Measurements from ENCODE around the gene NBPF4. TPM values are rescaled to one million over a fixed set of nuclear protein-coding genes. Genes with fewer than 3 reads are reported as not detected.
"Not testable (repeated sequence)": the region's sequence is repeated elsewhere in the genome, so short reads cannot be mapped to it uniquely, and the experiment has no call there.

NBPF4 gene
- total RNA-seq, 2 experiments from 2014 or later, result 0.10 TPM; not detected in 1

DNA sequence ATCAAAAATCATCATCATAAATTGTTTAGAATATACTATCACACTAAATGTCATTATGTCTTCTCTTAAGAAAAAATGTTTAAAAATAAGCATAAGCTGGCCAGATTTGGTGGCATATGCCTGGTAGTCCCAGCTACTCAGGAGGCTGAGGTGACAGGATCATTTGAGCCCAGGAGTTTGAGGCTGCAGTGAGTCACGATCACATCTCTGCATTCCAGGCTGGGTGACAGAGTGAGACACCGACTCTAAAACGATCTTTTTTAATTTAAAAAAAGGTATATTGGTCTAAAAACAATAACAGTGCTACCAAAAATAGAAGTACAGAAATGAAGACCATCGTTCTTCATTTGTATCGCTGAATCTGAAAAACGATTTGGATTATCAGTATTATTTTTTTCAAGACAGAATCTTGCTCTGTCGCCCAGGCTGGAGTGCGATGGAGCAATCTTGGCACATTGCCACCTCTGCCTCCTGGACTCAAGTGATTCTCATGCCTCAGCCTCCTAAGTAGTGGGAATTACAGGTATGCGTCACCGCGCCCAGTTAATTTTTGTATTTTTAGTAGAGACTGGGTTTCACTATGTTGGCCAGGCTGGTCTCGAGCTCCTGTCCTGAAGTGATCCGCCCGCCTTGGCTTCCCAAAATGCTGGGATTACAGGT lies 26.2 kb downstream of the NBPF4 start:
- H3K27ac Mint-ChIP-seq, H3K4me1 Mint-ChIP-seq, H3K4me3 Mint-ChIP-seq, H3K36me3 Mint-ChIP-seq, DNase-seq, H3K9me3 Mint-ChIP-seq: not testable (repeated sequence)
- peaks cover 11% of the 10 kb centered on the region for H3K27me3 Mint-ChIP-seq

DNA sequence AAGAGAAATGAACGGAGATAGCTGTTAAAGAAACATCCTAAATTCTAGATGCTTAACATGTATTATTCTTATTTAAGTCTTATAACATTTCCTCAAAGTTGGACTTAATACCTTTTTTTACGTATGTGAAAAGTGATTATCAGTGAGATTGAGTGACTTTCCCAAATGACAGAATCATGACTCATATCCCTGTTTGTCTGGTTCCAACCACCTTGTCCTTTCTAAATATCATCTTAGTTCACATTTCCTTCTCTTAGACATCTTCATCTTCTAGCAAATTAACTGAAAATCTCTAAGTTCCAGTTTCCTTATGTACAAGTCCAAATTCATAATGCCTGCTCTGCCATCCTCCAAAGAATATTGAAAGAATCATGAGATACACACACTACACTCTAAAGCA lies 26.9 kb downstream of the NBPF4 start:
- H3K27ac Mint-ChIP-seq, H3K36me3 Mint-ChIP-seq, H3K4me3 Mint-ChIP-seq, H3K4me1 Mint-ChIP-seq, DNase-seq, H3K9me3 Mint-ChIP-seq: not testable (repeated sequence)
- peaks cover 17% of the 10 kb centered on the region for H3K27me3 Mint-ChIP-seq

DNA sequence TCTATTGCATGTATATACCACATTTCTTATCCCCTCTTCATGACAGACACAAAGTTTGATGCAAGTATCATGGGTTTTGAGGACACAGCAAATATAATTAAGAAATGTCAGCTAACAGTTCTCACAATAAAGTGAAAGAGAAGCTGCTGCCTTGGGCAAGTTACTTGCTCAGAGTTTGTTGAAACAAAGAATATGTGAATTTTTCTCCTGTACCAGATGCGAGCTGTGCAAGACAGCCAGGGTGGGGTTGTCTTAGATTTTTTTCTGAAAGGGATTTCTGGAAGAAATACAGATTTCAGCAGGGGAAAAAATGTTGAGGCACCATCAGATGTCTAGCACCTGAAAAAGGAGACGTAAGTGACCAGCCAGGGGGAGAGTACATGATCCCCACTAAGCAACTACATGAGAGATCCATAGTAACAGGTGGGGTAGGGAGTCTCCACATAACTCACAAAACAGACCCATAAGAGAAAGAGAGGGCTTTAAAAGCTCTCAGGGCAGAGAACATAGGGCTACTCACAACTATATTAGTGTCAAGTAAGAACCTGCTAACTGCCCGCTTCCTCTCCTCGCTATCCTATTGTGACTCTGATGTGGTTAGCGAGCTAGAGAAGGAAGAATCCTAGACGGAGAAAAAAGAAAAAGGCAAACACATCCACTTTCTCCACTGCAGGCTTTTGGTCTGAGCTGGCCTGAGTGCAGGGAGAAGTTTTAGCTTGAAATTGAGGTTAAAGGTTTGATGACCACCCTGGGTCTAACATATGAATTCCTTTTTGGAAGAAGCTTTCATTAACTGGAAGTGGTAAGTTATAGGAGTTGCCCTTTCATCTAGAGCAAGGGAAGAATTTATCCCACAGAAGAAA lies 27.6 kb downstream of the NBPF4 start:
- not testable (repeated sequence) for H3K27ac Mint-ChIP-seq, H3K4me1 Mint-ChIP-seq

DNA sequence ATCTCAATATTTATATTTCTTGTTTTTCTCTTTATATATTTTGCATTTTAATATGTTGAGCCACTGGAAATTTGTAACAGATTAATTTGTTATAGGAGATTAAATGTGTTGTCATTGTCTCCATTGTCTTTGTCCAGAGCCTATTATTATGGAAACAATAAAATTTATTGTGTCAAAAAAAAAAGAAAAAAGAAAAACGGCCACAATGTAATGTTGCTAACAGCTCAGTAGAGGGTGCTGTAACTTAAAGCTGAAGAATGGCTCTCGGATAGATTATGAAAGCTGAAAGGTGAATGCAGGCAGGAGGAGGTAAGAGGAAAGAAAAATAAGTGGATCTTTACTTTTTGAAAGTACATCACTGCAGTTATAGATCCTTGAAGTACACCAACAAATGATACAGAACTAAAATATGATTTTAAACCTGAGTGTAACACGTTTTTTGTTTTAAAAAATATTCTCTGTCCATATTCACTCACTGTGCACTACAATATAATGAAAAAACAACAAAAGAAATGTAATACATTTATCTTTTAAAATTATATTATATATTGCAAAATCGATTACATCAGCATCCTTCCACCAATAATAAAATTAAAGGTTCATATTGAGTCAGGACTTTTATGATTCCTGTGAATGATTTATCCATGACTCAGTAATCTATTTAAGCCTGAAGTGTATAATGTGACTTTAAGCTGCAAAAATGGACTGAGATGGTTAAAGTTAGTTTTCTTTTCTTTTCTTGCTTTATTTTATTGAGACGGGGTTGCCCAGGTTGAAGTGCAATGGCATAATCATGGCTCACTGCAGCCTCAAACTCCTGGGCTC lies 29.0 kb downstream of the NBPF4 start:
- not testable (repeated sequence) for H3K27ac Mint-ChIP-seq, DNase-seq, H3K36me3 Mint-ChIP-seq, H3K9me3 Mint-ChIP-seq, H3K4me3 Mint-ChIP-seq, H3K4me1 Mint-ChIP-seq
- peaks cover 32% of the 10 kb centered on the region for H3K27me3 Mint-ChIP-seq

More for the DNA sequence above, 27.6 kb downstream of the NBPF4 start:
- H3K4me3 Mint-ChIP-seq, DNase-seq, H3K36me3 Mint-ChIP-seq, H3K9me3 Mint-ChIP-seq: not testable (repeated sequence)
- peaks cover 24% of the 10 kb centered on the region for H3K27me3 Mint-ChIP-seq

DNA sequence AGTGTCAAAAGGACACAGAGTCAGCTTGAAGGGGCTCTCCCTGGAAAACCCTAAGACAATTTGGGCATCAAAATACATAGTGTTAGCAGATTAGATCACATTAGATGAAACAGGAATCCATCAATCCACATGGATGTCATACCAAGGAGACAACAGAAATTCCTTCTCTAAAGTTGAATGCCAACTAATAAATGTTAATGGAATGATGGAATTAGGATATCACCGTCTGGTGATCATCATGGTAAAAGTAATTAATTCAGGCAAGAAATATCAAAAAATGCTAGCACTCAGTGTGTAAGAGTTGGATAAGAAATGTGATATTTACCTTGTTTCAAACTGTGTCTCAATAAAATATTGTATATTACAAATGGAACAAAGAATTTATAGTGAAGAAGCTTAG lies 32.9 kb downstream of the NBPF4 start:
- DNase-seq, result no peak
- peaks cover 40% of the 10 kb centered on the region for H3K27me3 Mint-ChIP-seq
- H3K4me3 Mint-ChIP-seq, result no peak overlapping the region
- no peak overlapping the region for H3K27ac Mint-ChIP-seq
- no peaks in the 10 kb centered on the region for H3K36me3 Mint-ChIP-seq
- H3K9me3 Mint-ChIP-seq, result no peaks in the 10 kb centered on the region
- peaks cover 5% of the 10 kb centered on the region for H3K4me1 Mint-ChIP-seq

DNA sequence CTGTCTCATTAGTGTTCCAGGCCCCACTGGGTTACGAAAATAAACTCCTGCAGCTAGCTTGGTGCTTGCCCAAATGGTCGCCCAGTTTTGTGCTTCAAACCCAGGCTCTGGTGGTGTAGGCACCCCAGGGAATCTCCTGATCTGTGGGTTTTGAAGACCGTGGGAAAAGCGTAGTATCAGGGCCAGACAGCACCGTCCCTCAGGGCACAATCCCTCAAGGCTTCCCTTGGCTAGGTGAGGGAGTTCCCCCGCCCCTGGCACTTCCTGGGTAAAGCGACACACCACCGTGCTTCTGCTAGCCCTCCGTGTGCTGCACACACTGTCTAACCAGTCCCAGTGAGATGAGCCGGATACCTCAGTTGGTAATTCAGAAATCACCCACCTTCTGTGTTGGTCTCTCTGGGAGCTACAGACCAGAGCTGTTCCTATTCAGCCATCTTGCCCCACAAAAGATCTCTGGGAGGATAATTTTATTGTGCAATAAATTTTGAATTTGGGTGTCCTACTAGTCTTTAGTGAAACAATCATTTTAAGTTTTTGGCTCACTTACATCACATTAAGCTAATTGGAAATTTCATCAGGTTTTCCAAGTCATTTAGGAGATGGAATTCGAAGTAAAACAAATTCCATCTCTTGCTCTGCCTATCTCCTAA lies 34.3 kb downstream of the NBPF4 start:
- Mint-ChIP-seq H3K4me3 (no peak overlapping the region), H3K36me3 (no peaks in the 10 kb centered on the region), H3K9me3 (peaks cover 1% of the 10 kb centered on the region), H3K27me3 (peaks cover 45% of the 10 kb centered on the region), H3K4me1 (peaks cover 5% of the 10 kb centered on the region), H3K27ac (no peak overlapping the region)
- DNase-seq, result peak; percentile 15

DNA sequence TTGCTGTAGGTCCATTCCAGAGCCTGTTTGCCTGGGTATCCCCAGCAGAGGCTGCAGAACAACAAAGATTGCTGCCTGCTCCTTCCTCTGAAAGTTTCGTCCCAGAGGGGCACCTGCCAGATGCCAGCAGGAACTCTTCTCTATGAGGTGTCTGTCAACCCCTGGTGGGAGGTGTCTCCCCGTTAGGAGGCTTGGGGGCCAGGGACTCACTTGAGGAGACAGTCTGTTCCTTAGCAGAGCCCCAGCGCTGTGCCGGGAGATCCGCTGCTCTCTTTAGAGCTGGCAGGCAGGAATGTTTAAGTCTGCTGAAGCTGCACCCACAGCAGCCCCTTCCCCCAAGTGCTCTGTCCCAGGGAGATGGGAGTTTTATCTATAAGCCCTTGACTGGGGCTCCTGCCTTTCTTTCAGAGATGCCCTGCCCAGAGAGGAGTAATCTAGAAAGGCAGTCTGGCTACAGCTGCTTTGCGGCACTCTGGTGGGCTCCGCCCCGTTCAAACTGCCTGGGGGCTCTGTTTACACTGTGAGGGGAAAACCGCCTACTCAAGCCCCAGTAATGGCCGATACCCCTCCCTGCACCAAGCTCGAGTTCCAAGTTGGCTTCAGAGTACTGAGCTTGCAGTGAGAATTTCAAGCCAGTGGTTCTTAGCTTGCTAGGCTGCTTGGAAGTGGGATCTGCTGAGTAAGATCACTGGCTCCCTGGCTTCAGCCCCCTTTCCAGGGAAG lies 35.0 kb downstream of the NBPF4 start:
- Mint-ChIP-seq H3K27me3 (peaks cover 45% of the 10 kb centered on the region), H3K4me1 (peaks cover 5% of the 10 kb centered on the region)

DNA sequence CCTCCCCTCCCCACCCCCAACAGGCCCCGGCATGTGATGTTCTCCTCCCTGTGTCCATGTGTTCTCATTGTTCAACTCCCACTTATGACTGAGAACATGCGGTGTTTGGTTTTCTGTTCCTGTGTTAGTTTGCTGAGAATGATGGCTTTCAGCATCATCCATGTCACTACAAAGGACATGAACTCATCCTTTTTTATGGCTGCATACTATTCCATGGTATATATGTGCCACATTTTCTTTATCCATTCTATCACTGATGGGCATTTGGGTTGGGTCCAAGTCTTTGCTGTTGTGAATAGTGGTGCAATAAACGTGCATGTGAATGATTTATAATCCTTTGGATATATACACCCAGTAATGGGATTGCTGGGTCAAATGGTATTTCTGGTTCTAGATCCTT lies 40.3 kb downstream of the NBPF4 start:
- not testable (repeated sequence) for H3K9me3 Mint-ChIP-seq, H3K36me3 Mint-ChIP-seq, H3K4me3 Mint-ChIP-seq, DNase-seq, H3K27ac Mint-ChIP-seq
- Mint-ChIP-seq H3K4me1 (peaks cover 12% of the 10 kb centered on the region), H3K27me3 (peaks cover 18% of the 10 kb centered on the region)

More for the DNA sequence above, 35.0 kb downstream of the NBPF4 start:
- H3K4me3 Mint-ChIP-seq, result no peak overlapping the region
- H3K9me3 Mint-ChIP-seq, result peaks cover 5% of the 10 kb centered on the region
- no peak for DNase-seq
- H3K36me3 Mint-ChIP-seq, result no peaks in the 10 kb centered on the region
- no peak overlapping the region for H3K27ac Mint-ChIP-seq

DNA sequence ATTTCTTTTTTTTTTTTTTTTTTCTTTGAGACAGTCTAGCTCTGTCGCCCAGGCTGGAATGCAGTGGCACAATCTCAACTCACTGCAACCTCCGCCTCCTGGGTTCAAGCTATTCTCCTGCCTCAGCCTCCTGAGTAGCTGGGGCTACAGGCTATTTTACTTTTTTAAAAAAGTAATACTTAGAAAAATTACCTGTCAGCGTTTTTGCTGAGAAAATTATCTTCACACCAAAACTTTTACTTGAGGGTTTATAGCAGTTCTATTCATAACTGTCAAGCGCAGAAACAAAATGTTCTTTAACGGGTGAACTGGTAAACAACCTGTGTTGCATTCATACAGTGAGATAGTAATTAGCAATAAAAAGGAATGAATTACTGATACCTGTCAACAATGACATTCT lies 42.2 kb downstream of the NBPF4 start:
- no peak for DNase-seq
- Mint-ChIP-seq H3K9me3 (peaks cover 8% of the 10 kb centered on the region), H3K27me3 (peaks cover 6% of the 10 kb centered on the region), H3K36me3 (peaks cover 12% of the 10 kb centered on the region), H3K27ac (no peak overlapping the region), H3K4me3 (no peak overlapping the region), H3K4me1 (peaks cover 16% of the 10 kb centered on the region)

DNA sequence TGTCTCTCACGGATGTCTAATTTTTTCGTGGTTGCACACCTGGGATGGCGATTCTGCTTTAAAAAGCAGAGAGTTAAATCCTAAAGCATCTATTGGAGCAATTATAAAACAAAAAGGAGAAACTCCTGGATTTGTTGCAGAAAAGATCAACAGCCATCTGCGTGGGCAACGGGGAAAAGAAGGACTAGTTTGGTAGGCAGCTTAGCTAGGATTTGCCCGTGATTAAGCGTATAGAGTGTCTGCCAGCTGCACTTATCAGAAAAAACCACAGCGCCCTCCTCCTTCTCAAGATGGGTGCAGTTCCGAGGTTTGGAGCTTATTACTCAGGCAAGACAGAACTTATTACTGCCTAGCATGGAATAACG lies 43.2 kb downstream of the NBPF4 start:
- peaks cover 17% of the 10 kb centered on the region for H3K36me3 Mint-ChIP-seq
- H3K9me3 Mint-ChIP-seq, result peaks cover 8% of the 10 kb centered on the region
- peaks cover 16% of the 10 kb centered on the region for H3K4me1 Mint-ChIP-seq
- DNase-seq, result peak; percentile 18
- H3K27me3 Mint-ChIP-seq, result peaks cover 6% of the 10 kb centered on the region
- peak overlapping the region; percentile 62 for H3K27ac Mint-ChIP-seq
- H3K4me3 Mint-ChIP-seq, result peak overlapping the region; percentile 85

DNA sequence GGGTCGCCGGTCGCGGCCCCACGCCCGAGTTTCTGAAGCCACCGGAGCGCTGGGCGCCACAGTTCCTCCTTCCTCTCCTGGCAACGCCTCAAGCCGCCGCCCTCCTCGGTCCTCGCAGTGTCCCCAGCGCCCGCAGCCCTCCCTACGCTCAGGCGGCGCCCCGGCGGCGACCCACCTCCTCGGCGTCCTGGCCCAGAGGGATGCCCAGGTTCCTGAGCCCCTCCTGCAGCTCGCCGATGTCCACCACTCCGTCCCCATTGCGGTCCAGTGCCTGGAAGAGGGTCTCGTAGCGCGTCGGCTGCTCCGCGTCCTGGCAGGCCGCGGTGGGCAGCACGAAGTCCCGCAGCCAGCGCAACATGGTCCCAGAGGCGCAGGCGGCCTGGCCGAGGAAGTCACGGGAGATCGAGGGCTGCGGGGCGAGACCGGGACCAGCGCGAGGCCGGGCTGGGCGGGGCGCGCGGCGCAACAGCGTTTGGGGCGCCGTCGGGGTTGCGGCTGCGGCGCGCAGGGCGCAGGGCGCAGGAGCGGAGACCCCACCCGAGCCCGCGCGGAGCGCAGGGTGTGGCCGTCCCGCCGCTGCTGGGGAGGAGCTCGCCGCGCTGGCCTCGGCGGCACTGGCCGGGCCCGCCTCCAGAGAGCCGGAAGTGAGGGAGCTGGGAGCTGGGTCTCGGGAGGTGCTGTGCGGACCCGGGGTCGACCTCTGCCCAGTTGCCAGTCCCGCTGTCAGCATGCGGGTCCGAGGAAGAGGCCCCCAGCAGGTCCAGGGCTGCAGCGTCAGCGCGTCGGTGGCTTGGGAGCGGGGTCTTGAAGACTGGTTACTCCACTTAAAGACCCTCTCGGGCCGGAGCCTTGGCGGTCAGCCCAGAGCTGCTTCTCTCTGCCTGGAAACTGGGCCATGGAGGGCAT lies 43.8 kb downstream of the NBPF4 start, which contains the start of gene SLC25A24:
Gene SLC25A24 (minus strand): TSS at position 563 of the 906 bp plus-strand sequence. CDS start 205 bp downstream, at position 358.
- Mint-ChIP-seq H3K9me3 (peaks cover 8% of the 10 kb centered on the region), H3K4me1 (peaks cover 16% of the 10 kb centered on the region), H3K36me3 (peaks cover 22% of the 10 kb centered on the region), H3K27ac (peak within 1 kb of the TSS; percentile 70), H3K27me3 (peaks cover 2% of the 10 kb centered on the region), H3K4me3 (peak within 1 kb of the TSS; percentile 85)
- DNase-seq, result peak; percentile 83

DNA sequence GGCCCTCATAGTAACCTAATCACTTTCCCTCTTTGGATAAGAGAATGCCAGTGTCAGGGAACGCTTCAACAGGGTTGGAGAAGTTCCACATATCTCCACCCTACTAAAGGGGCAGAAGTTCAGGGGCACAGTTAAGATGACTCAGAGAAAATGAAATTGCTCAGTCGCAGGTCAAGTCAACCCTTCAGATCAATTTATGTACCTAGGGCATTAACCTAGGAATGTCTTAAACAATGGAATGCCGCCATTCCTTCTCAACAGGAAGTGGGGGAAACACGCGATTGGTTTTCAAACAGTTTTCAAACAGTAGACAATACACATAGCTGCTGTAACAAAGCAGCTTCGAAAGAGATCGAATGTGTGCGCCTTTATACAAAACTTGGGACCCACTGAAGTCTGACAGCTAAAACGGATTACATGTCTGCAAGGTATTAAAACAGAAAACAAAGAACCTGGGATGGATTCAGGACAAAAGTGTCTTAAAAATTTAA lies 44.6 kb downstream of the NBPF4 start:
- H3K4me1 Mint-ChIP-seq, result peaks cover 16% of the 10 kb centered on the region
- H3K4me3 Mint-ChIP-seq, result peak overlapping the region; percentile 85
- peak overlapping the region; percentile 46 for H3K27ac Mint-ChIP-seq
- DNase-seq, result no peak
- peaks cover 25% of the 10 kb centered on the region for H3K36me3 Mint-ChIP-seq
- no peaks in the 10 kb centered on the region for H3K27me3 Mint-ChIP-seq
- peaks cover 6% of the 10 kb centered on the region for H3K9me3 Mint-ChIP-seq

DNA sequence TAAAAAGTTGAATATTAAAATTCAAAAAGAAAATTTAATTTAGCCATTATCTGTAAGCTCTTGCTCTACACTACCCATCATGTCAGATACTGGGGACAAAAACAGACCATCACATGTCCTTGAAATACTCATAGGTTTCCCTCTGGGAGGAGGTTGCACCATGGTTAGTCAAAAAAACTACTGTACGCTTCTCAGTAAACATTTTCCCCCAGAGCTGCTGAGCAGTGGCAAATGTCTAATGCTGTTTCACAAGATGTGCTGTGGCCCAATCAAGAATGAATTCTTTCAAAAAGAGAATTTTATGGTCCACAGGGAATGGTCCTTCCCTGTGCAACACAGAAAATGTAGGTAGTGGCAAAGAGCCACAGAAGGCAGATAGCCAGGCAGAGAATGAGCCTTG lies 49.8 kb downstream of the NBPF4 start:
- Mint-ChIP-seq H3K36me3 (peaks cover 35% of the 10 kb centered on the region), H3K9me3 (peaks cover 1% of the 10 kb centered on the region), H3K4me1 (peaks cover 12% of the 10 kb centered on the region), H3K27me3 (no peaks in the 10 kb centered on the region), H3K4me3 (no peak overlapping the region), H3K27ac (no peak overlapping the region)
- no peak for DNase-seq
